Gastroesophageal sphincter (tissue), 4 donors: Measurements from ENCODE around the gene KLHL20. TPM values are rescaled to one million over a fixed set of nuclear protein-coding genes. Genes with fewer than 3 reads are reported as not detected.
"Not testable (repeated sequence)": the region's sequence is repeated elsewhere in the genome, so short reads cannot be mapped to it uniquely, and the experiment has no call there.

Experiments
- ATAC-seq: fragments of 150-250 bp; one replicate; pipeline ENCODE4 v1.9.1; 2016; ENCODE audit warnings: mild to moderate bottlenecking, moderate library complexity
- H3K27ac ChIP-seq, 4 donors: fragments of 200-600 bp; sonication (generic) in 3 of 4; 1 replicate in 3 of 4; 2 replicates in 1 of 4; pipeline ENCODE4 v1.5.1; 2016 to 2019
- H3K27me3 ChIP-seq: fragments of 200-600 bp; sonication (generic); one replicate; pipeline ENCODE4 v1.5.1; 2019
- H3K36me3 ChIP-seq, 2 donors: fragments of 200-600 bp; sonication (generic); one replicate each; pipeline ENCODE4 v1.5.1; 2019; ENCODE audit warnings: control low read depth in 1 of 2
- H3K4me1 ChIP-seq, 3 donors: fragments of 200-600 bp; sonication (generic); 1 replicate in 2 of 3; 2 replicates in 1 of 3; pipeline ENCODE4 v1.5.1; 2016 to 2019; ENCODE audit warnings: control low read depth in 2 of 3
- H3K4me3 ChIP-seq, 2 donors: fragments of 200-600 bp; sonication (generic); one replicate each; pipeline ENCODE4 v1.5.1; 2019; ENCODE audit warnings: mild to moderate bottlenecking in 1 of 2, moderate library complexity in 1 of 2
- H3K9me3 ChIP-seq, 3 donors: fragments of 200-600 bp; sonication (generic); one replicate each; pipeline ENCODE4 v1.5.1; 2017 to 2019; ENCODE audit warnings: control low read depth in 2 of 3
- EP300 ChIP-seq: sonication (generic); formaldehyde crosslinking; IDR thresholded peaks from one replicate; pipeline ENCODE4 v1.6.1; 2017; ENCODE audit warnings: antibody characterized with exemption, mild to moderate bottlenecking
- POLR2A ChIP-seq, 2 donors: fragments of 450-650 bp; IDR thresholded peaks; one replicate each; pipeline ENCODE4 v1.6.1; 2017; ENCODE audit warnings: antibody characterized with exemption in 2 of 2, mild to moderate bottlenecking in 2 of 2, moderate library complexity in 1 of 2
- POLR2AphosphoS5 ChIP-seq: sonication (generic); formaldehyde crosslinking; IDR thresholded peaks from one replicate; pipeline ENCODE4 v1.6.1; 2017; ENCODE audit warnings: antibody characterized with exemption
- WGBS, 2 donors: methylation state at CpG; one replicate each; pipeline ENCODE4 v1.1.5; 2018; ENCODE audit warnings: low coverage in 1 of 2; 5-methylcytosine and 5-hydroxymethylcytosine counted together
- total RNA-seq, 4 donors: library from RNA; depleted of rRNA; stranded (reverse); fragments of >200 nt; gene quantifications; one replicate each; pipeline ENCODE4 v1.1.0, GENCODE V29; 2016
- TF ChIP-seq, protein P1 (sequence below), 4 experiments: fragments of 200-600 bp in 2 of 4; fragments of 450-650 bp in 2 of 4; sonication (generic) in 1 of 4; IDR thresholded peaks; one replicate each; pipeline ENCODE4 v1.5.1; 2017 to 2019; ENCODE audit warnings: antibody characterized with exemption in 4 of 4, mild to moderate bottlenecking in 2 of 4, moderate library complexity in 2 of 4

KLHL20 gene
- total RNA-seq, 4 donors from 2014 or later = 22.0 to 49.7 (median 36.6) TPM

DNA sequence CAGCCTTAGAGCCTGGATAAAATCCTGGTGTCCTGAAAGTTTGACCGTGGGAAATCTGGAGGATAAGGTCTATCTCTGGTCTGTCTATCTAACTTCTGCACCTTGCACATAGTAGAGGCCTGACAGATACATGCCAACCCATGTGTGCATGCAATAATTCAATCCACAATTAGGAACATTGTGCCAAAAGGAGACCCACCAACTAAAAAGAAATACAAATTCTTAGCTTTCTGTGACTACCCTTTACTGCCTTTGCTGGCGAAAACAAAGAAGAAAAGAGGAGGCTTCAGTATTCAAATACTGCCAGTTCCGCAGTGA is 381 bp upstream of the KLHL20 start:
- H3K4me1 ChIP-seq = peaks cover 6 to 41% (median 12%) of the 10 kb centered on the region in 3 donors
- TF ChIP-seq POLR2AphosphoS5 (no peak), EP300 (no peak), POLR2A (IDR thresholded peaks at IDR 0.05) (no peak)
- TF ChIP-seq, protein P1, sequence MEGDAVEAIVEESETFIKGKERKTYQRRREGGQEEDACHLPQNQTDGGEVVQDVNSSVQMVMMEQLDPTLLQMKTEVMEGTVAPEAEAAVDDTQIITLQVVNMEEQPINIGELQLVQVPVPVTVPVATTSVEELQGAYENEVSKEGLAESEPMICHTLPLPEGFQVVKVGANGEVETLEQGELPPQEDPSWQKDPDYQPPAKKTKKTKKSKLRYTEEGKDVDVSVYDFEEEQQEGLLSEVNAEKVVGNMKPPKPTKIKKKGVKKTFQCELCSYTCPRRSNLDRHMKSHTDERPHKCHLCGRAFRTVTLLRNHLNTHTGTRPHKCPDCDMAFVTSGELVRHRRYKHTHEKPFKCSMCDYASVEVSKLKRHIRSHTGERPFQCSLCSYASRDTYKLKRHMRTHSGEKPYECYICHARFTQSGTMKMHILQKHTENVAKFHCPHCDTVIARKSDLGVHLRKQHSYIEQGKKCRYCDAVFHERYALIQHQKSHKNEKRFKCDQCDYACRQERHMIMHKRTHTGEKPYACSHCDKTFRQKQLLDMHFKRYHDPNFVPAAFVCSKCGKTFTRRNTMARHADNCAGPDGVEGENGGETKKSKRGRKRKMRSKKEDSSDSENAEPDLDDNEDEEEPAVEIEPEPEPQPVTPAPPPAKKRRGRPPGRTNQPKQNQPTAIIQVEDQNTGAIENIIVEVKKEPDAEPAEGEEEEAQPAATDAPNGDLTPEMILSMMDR (IDR thresholded peaks at IDR 0.05) = no peak
- H3K27me3 ChIP-seq = peaks cover 23% of the 10 kb centered on the region
- ATAC-seq = no peak
- no peaks in the 10 kb centered on the region for H3K9me3 ChIP-seq
- peaks cover 0 to 13% of the 10 kb centered on the region in 2 donors for H3K36me3 ChIP-seq
- peak overlapping the region; percentile 81 to 84 for H3K4me3 ChIP-seq
- H3K27ac ChIP-seq = peak overlapping the region; percentile 85 to 94 (median 92)
- WGBS, 2 donors = 0 to 61% methylated on average over 1 to 3 of the region's 3 CpGs

GRCh38 chr1:173715538-173715844 is 710 bp downstream of the KLHL20 start:
- TF ChIP-seq, protein P1 (IDR thresholded peaks at IDR 0.05) = no peak
- TF ChIP-seq POLR2A (IDR thresholded peaks at IDR 0.05) (no peak), POLR2AphosphoS5 (no peak), EP300 (no peak)
- Histone ChIP-seq H3K4me1 (peaks cover 6 to 41% (median 12%) of the 10 kb centered on the region in 3 donors), H3K27me3 (peaks cover 13% of the 10 kb centered on the region), H3K4me3 (peak overlapping the region; percentile 81 to 84), H3K36me3 (peaks cover 0 to 14% of the 10 kb centered on the region in 2 donors), H3K27ac (peak overlapping the region; percentile 85 to 94 (median 92)), H3K9me3 (no peaks in the 10 kb centered on the region)
- no peak for ATAC-seq
- 0% methylated on average over 6 to 8 of the region's 8 CpGs for WGBS, 2 donors

DNA sequence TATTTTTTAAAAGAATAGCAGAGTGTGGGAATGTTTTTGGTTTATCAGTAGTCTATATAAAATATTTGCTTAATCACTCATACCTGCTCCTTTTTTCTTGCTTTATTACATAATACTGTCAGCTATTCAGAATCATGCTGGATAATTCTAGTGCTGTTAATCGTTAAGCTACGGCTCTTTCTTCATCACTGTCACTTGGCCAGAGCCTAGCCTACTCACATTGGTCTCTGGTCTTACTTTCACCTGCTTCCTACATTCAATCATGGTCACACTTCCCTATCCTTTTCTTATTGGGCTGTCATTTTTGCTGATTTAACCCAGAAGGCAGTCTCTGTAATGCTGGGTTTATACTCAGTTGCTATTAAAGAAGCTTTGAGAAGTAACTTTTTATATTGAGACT is 2.5 kb downstream of the KLHL20 start:
- no peak for ATAC-seq
- WGBS, 2 donors = 80 to 94% methylated on average over 2 of the region's 2 CpGs
- no peak overlapping the region for H3K4me3 ChIP-seq
- no peaks in the 10 kb centered on the region for H3K27me3 ChIP-seq
- H3K27ac ChIP-seq = no peak overlapping the region
- H3K36me3 ChIP-seq = peaks cover 0 to 24% of the 10 kb centered on the region in 2 donors
- peaks cover 6 to 41% (median 12%) of the 10 kb centered on the region in 3 donors for H3K4me1 ChIP-seq
- TF ChIP-seq, protein P1 (IDR thresholded peaks at IDR 0.05) = no peak
- TF ChIP-seq EP300 = no peak
- TF ChIP-seq POLR2A (IDR thresholded peaks at IDR 0.05) = no peak
- no peak for TF ChIP-seq POLR2AphosphoS5
- no peaks in the 10 kb centered on the region for H3K9me3 ChIP-seq

DNA sequence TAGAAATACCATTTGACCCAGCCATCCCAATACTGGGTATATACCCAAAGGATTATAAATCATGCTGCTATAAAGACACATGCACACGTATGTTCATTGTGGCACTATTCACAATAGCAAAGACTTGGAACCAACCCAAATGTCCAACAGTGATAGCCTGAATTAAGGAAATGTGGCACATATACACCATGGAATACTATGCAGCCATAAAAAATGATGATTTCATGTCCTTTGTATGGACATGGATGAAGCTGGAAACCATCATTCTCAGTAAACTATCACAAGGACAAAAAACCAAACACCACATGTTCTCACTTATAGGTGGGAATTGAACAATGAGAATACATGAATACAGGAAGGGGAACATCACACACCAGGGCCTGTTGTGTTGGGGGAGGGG is 16.6 kb downstream of the KLHL20 start:
- H3K27me3 ChIP-seq, H3K27ac ChIP-seq, ATAC-seq, H3K4me3 ChIP-seq, H3K4me1 ChIP-seq, H3K9me3 ChIP-seq: not testable (repeated sequence)
- peaks cover 0 to 42% of the 10 kb centered on the region in 2 donors for H3K36me3 ChIP-seq
- WGBS, 2 donors = 92% methylated on average over 1 of the region's 1 CpG; no CpG with 5 or more reads in 1 of the 2 donors

DNA sequence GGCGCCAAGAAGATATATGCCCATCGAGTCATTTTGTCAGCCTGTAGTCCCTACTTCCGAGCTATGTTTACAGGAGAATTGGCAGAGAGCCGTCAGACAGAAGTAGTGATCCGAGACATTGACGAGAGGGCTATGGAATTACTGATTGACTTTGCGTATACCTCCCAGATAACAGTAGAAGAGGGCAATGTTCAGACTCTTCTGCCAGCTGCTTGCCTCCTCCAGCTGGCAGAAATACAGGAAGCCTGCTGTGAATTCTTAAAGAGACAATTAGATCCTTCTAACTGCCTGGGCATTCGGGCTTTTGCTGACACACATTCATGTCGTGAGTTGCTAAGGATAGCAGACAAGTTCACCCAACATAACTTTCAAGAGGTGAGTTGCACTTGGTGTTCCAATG is 19.1 kb downstream of the KLHL20 start:
- ATAC-seq = no peak

DNA sequence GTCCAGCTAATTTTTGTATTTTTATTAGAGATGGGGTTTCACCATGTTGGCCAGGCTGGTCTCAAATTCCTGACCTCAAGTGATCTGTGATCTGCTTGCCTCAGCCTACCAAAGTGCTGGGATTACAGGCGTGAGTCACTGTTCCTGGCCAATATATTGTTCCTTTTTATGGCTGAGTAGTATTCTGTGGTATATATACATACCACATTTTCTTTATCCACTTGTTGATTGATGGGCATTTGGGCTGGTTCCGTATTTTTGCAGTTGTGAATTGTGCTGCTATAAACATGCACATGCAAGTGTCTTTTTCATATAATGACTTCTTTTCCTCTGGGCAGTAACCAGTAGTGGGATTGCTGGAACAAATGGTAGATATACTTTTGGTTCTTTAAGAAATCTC is 21.3 kb downstream of the KLHL20 start:
- H3K36me3 ChIP-seq = peaks cover 0 to 52% of the 10 kb centered on the region in 2 donors
- H3K4me1 ChIP-seq, H3K9me3 ChIP-seq, H3K4me3 ChIP-seq, H3K27me3 ChIP-seq, H3K27ac ChIP-seq, ATAC-seq: not testable (repeated sequence)
- WGBS, 2 donors = 86 to 95% methylated on average over 1 to 2 of the region's 2 CpGs

More for the DNA sequence above, 19.1 kb downstream of the KLHL20 start:
- no peaks in the 10 kb centered on the region for H3K4me1 ChIP-seq
- 62 to 66% methylated on average over 3 to 9 of the region's 9 CpGs for WGBS, 2 donors
- peaks cover 0 to 37% of the 10 kb centered on the region in 2 donors for H3K36me3 ChIP-seq
- no peaks in the 10 kb centered on the region for H3K27me3 ChIP-seq
- H3K9me3 ChIP-seq = peaks cover 0 to 8% (median 0%) of the 10 kb centered on the region in 3 donors
- TF ChIP-seq POLR2A (IDR thresholded peaks at IDR 0.05) = no peak
- no peak for TF ChIP-seq EP300
- TF ChIP-seq POLR2AphosphoS5 = no peak
- TF ChIP-seq, protein P1 (IDR thresholded peaks at IDR 0.05) = no peak
- no peak overlapping the region for H3K27ac ChIP-seq
- no peak overlapping the region for H3K4me3 ChIP-seq
